H9 (cell line): Measurements from ENCODE around the gene ALB. TPM values are rescaled to one million over a fixed set of nuclear protein-coding genes. Genes with fewer than 3 reads are reported as not detected.

Experiments used
- DNase-seq: peaks from one replicate; pipeline ENCODE4 v3.0.0-alpha.2; 2017
- H2AFZ ChIP-seq: one replicate; pipeline ENCODE4 v1.6.1; 2013; ENCODE audit warnings: mild to moderate bottlenecking, low read length, control low read depth, moderate library complexity
- H2AK5ac ChIP-seq: 2 replicates; pipeline ENCODE4 v1.6.1; 2013; ENCODE audit warnings: low read length, control low read depth, mixed read lengths; ENCODE audit not compliant: insufficient read length
- H2BK120ac ChIP-seq: one replicate; pipeline ENCODE4 v1.6.1; 2013; ENCODE audit warnings: low read depth, mild to moderate bottlenecking, low read length, control low read depth, inconsistent platforms; ENCODE audit not compliant: poor library complexity, severe bottlenecking
- H2BK12ac ChIP-seq: 2 replicates; pipeline ENCODE4 v1.6.1; 2013; ENCODE audit warnings: low read length, control low read depth, mixed read lengths, low read depth; ENCODE audit not compliant: insufficient read length
- H2BK15ac ChIP-seq: 2 replicates; pipeline ENCODE4 v1.6.1; 2013; ENCODE audit warnings: low read depth, low read length, control low read depth
- H2BK20ac ChIP-seq: one replicate; pipeline ENCODE4 v1.6.1; 2013; ENCODE audit warnings: low read depth, mild to moderate bottlenecking, low read length, control low read depth, inconsistent platforms; ENCODE audit not compliant: poor library complexity, severe bottlenecking
- H2BK5ac ChIP-seq: 2 replicates; pipeline ENCODE4 v1.6.1; 2013; ENCODE audit warnings: low read length, control low read depth, mixed read lengths; ENCODE audit not compliant: insufficient read length
- H3K14ac ChIP-seq: 2 replicates; pipeline ENCODE4 v1.6.1; 2013; ENCODE audit warnings: low read length, control low read depth; ENCODE audit not compliant: insufficient read depth
- H3K18ac ChIP-seq: 2 replicates; pipeline ENCODE4 v1.6.1; 2013; ENCODE audit warnings: low read depth, mild to moderate bottlenecking, mixed read lengths, low read length, control low read depth; ENCODE audit not compliant: insufficient read length
- H3K23ac ChIP-seq: 2 replicates; pipeline ENCODE4 v1.6.1; 2013; ENCODE audit warnings: low read length, control low read depth, mixed read lengths, low read depth; ENCODE audit not compliant: insufficient read length
- H3K23me2 ChIP-seq: 2 replicates; pipeline ENCODE4 v1.6.1; 2013; ENCODE audit warnings: low read depth, mild to moderate bottlenecking, mixed read lengths, low read length, control low read depth; ENCODE audit not compliant: insufficient read length, poor library complexity, severe bottlenecking
- H3K27ac ChIP-seq: 2 replicates; pipeline ENCODE4 v1.5.1; 2013; ENCODE audit warnings: low read length, control low read depth, mixed read lengths, low read depth; ENCODE audit not compliant: insufficient read length
- H3K27me3 ChIP-seq: 2 replicates; pipeline ENCODE4 v1.6.1; 2013; ENCODE audit warnings: low read length, control low read depth, inconsistent platforms; ENCODE audit not compliant: insufficient read depth
- H3K4ac ChIP-seq: 2 replicates; pipeline ENCODE4 v1.6.1; 2013; ENCODE audit warnings: low read depth, mild to moderate bottlenecking, control low read depth, inconsistent platforms, low read length, moderate library complexity
- H3K4me1 ChIP-seq: 2 replicates; pipeline ENCODE4 v1.6.1; 2013; ENCODE audit warnings: low read length, control low read depth, inconsistent platforms; ENCODE audit not compliant: insufficient read depth
- H3K4me2 ChIP-seq: 2 replicates; pipeline ENCODE4 v1.6.1; 2013; ENCODE audit warnings: low read length, control low read depth, mixed read lengths; ENCODE audit not compliant: insufficient read length, insufficient read depth
- H3K56ac ChIP-seq: 2 replicates; pipeline ENCODE4 v1.6.1; 2013; ENCODE audit warnings: low read depth, mild to moderate bottlenecking, mixed read lengths, low read length, control low read depth; ENCODE audit not compliant: insufficient read length
- H3K79me1 ChIP-seq: 2 replicates; pipeline ENCODE4 v1.6.1; 2013; ENCODE audit warnings: low read depth, mild to moderate bottlenecking, moderate library complexity, low read length, control low read depth, inconsistent platforms; ENCODE audit not compliant: insufficient read depth, poor library complexity, severe bottlenecking
- H3K79me2 ChIP-seq: 2 replicates; pipeline ENCODE4 v1.6.1; 2013; ENCODE audit warnings: low read length, control low read depth, inconsistent platforms; ENCODE audit not compliant: insufficient read depth
- H3K9ac ChIP-seq: 2 replicates; pipeline ENCODE4 v1.6.1; 2013; ENCODE audit warnings: low read length, control low read depth, mixed read lengths; ENCODE audit not compliant: insufficient read length; ENCODE audit errors: extremely low read depth
- H3K9me3 ChIP-seq: one replicate; pipeline ENCODE4 v1.6.1; 2013; ENCODE audit warnings: low read depth, low read length, inconsistent platforms; ENCODE audit not compliant: control insufficient read depth
- H3T11ph ChIP-seq: one replicate; pipeline ENCODE4 v1.6.1; 2013; ENCODE audit warnings: mild to moderate bottlenecking, low read length, control low read depth, inconsistent platforms
- H4K20me1 ChIP-seq: one replicate; pipeline ENCODE4 v1.6.1; 2013; ENCODE audit not compliant: control insufficient read depth, insufficient read length, insufficient read depth
- H4K5ac ChIP-seq: 2 replicates; pipeline ENCODE4 v1.6.1; 2013; ENCODE audit warnings: low read depth, mild to moderate bottlenecking, mixed read lengths, low read length, control low read depth; ENCODE audit not compliant: insufficient read length
- H4K8ac ChIP-seq: replicated peaks from 2 replicates; pipeline ENCODE4 v1.6.1; 2013; ENCODE audit warnings: low read length, control low read depth, mixed read lengths, low read depth; ENCODE audit not compliant: insufficient read length
- H4K91ac ChIP-seq: 2 replicates; pipeline ENCODE4 v1.6.1; 2013; ENCODE audit warnings: low read depth, mild to moderate bottlenecking, moderate library complexity, mixed read lengths, low read length, control low read depth; ENCODE audit not compliant: insufficient read length
- H3K27ac Mint-ChIP-seq, 3 experiments: 2 replicates in 2 of 3; 3 replicates in 1 of 3; pipeline ENCODE4 v1.8.0; 2020 to 2021; ENCODE audit warnings: mixed read lengths in 3 of 3, mild to moderate bottlenecking in 1 of 3, moderate library complexity in 1 of 3
- H3K27me3 Mint-ChIP-seq: 2 replicates; pipeline ENCODE4 v1.8.0; 2021; ENCODE audit warnings: low read depth, mild to moderate bottlenecking, moderate library complexity, mixed read lengths
- H3K36me3 Mint-ChIP-seq, 3 experiments: 2 replicates in 2 of 3; 3 replicates in 1 of 3; pipeline ENCODE4 v1.8.0; 2020 to 2021; ENCODE audit warnings: low read depth in 3 of 3, mixed read lengths in 3 of 3; ENCODE audit not compliant: insufficient read depth in 1 of 3
- H3K4me1 Mint-ChIP-seq, 2 experiments: 2 replicates each; pipeline ENCODE4 v1.8.0; 2020; ENCODE audit warnings: mixed read lengths in 2 of 2
- H3K4me3 Mint-ChIP-seq, 2 experiments: 2 replicates in 1 of 2; 3 replicates in 1 of 2; pipeline ENCODE4 v1.8.0; 2020 to 2021; ENCODE audit warnings: mild to moderate bottlenecking in 2 of 2, mixed read lengths in 2 of 2, moderate library complexity in 1 of 2
- H3K9me3 Mint-ChIP-seq, 2 experiments: 2 replicates in 1 of 2; 3 replicates in 1 of 2; pipeline ENCODE4 v1.8.0; 2020; ENCODE audit warnings: mild to moderate bottlenecking in 2 of 2, mixed read lengths in 2 of 2, moderate library complexity in 1 of 2
- WGBS: extraction: QIAGEN DNeasy Blood & Tissue Kit; methylation state at CpG from one replicate; pipeline ENCODE4 v1.1.7; 2013; ENCODE audit warnings: missing lambda C conversion rate, low lambda C conversion rate, mixed read lengths; ENCODE audit not compliant: insufficient read length; ENCODE audit errors: extremely low coverage; 5-methylcytosine and 5-hydroxymethylcytosine counted together
- total RNA-seq: library from RNA; stranded (reverse); gene quantifications from 2 replicates; pipeline ENCODE4 v1.2.1, GENCODE V29; 2021
- TF ChIP-seq, protein P1 (sequence below): fragments of 200-600 bp; sonication (generic); conservative IDR thresholded peaks from 3 replicates; pipeline ENCODE4 v1.8.0; 2021; ENCODE audit warnings: antibody characterized with exemption, mild to moderate bottlenecking

Gene ALB
- total RNA-seq, 1 experiment from 2014 or later, result not detected

DNA sequence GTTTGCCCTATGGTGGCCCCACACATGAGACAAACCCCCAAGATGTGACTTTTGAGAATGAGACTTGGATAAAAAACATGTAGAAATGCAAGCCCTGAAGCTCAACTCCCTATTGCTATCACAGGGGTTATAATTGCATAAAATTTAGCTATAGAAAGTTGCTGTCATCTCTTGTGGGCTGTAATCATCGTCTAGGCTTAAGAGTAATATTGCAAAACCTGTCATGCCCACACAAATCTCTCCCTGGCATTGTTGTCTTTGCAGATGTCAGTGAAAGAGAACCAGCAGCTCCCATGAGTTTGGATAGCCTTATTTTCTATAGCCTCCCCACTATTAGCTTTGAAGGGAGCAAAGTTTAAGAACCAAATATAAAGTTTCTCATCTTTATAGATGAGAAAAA, 14.6 kb downstream of the ALB start:
- Histone ChIP-seq H3K79me2 (no peaks in the 10 kb centered on the region), H2BK20ac (no peak overlapping the region), H3K23ac (no peak overlapping the region), H4K8ac (no peak overlapping the region), H3K27me3 (no peaks in the 10 kb centered on the region), H3K14ac (no peak overlapping the region), H3K23me2 (no peaks in the 10 kb centered on the region), H2AFZ (no peak overlapping the region), H3K4me1 (no peaks in the 10 kb centered on the region), H4K5ac (no peak overlapping the region), H3K79me1 (no peaks in the 10 kb centered on the region), H2BK15ac (no peak overlapping the region), H3K18ac (no peak overlapping the region), H2BK120ac (no peak overlapping the region), H2BK12ac (no peak overlapping the region), H2AK5ac (no peak overlapping the region), H4K91ac (no peak overlapping the region), H4K20me1 (no peaks in the 10 kb centered on the region), H2BK5ac (no peak overlapping the region), H3K56ac (no peak overlapping the region), H3K27ac (no peak overlapping the region), H3K9me3 (no peaks in the 10 kb centered on the region), H3K9ac (no peak overlapping the region), H3K4me2 (no peak overlapping the region), H3K4ac (no peak overlapping the region), H3T11ph (no peak overlapping the region)
- H3K4me1 Mint-ChIP-seq, result peaks cover 3 to 4% of the 10 kb centered on the region in 2 experiments; a peak in 3 of 4 replicates
- H3K36me3 Mint-ChIP-seq, result no peaks in the 10 kb centered on the region
- DNase-seq, result no peak
- no CpG with 5 or more reads among the region's 1 CpG for WGBS
- no peaks in the 10 kb centered on the region for H3K9me3 Mint-ChIP-seq
- TF ChIP-seq, protein P1, sequence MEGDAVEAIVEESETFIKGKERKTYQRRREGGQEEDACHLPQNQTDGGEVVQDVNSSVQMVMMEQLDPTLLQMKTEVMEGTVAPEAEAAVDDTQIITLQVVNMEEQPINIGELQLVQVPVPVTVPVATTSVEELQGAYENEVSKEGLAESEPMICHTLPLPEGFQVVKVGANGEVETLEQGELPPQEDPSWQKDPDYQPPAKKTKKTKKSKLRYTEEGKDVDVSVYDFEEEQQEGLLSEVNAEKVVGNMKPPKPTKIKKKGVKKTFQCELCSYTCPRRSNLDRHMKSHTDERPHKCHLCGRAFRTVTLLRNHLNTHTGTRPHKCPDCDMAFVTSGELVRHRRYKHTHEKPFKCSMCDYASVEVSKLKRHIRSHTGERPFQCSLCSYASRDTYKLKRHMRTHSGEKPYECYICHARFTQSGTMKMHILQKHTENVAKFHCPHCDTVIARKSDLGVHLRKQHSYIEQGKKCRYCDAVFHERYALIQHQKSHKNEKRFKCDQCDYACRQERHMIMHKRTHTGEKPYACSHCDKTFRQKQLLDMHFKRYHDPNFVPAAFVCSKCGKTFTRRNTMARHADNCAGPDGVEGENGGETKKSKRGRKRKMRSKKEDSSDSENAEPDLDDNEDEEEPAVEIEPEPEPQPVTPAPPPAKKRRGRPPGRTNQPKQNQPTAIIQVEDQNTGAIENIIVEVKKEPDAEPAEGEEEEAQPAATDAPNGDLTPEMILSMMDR, result no peak
- no peak overlapping the region for H3K27ac Mint-ChIP-seq
- H3K4me3 Mint-ChIP-seq, result no peak overlapping the region
- no peaks in the 10 kb centered on the region for H3K27me3 Mint-ChIP-seq
